ENCODE measurements around the gene TKFC.

The TKFC gene

DNA sequence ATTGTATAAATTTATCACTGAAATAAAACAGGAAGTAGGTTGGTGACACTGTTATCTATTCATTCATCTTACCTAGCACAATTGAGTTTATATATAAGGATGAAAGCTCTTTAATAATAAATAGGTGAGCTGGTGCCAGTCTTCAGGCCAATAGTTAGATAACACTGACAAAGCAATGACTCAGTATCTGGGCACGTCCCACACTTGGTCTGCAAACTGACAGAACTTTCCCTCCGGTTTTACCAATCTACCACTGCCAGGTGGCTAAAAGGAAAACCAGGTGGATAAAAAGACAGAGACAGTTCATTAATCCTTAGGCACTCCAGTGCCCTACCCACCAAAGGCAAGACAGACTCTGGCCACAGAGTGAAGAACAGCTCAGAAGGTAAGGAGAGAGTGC lies 17.8 kb upstream of the TKFC start:
- Histone ChIP-seq H4K20me1 (ENCODE audit: control insufficient read depth, insufficient read depth, low read depth, low read length) (no peaks in the 10 kb centered on the region), H3K36me3 (ENCODE audit: control insufficient read depth, low read length) (peaks cover 83% of the 10 kb centered on the region), H3F3A (ENCODE audit: control insufficient read depth, insufficient read depth) (no peaks in the 10 kb centered on the region), H3K9me2 (replicated peaks; ENCODE audit: control insufficient read depth, low read length) (no peaks in the 10 kb centered on the region), H3K9me3 (ENCODE audit: control insufficient read depth, insufficient read depth, low read length) (no peaks in the 10 kb centered on the region), H3K27me3 (ENCODE audit: control insufficient read depth, low read length) (no peaks in the 10 kb centered on the region), H3K4me2 (ENCODE audit: low read length) (no peak overlapping the region), H3K27ac (ENCODE audit: low read depth, low read length) (no peak overlapping the region), H3K4me3 (ENCODE audit: low read length) (no peak overlapping the region), H3K4me1 (ENCODE audit: control insufficient read depth, low read length) (no peaks in the 10 kb centered on the region), H3K79me2 (ENCODE audit: control insufficient read depth, low read length) (0 out of 2 replicates have a peak, but pooled peaks cover 2% of the 10 kb centered on the region)
- no peak for TF ChIP-seq EZH2phosphoT487 (IDR thresholded peaks at IDR 0.05; ENCODE audit: borderline replicate concordance, low read length)
- TF ChIP-seq, protein P1, sequence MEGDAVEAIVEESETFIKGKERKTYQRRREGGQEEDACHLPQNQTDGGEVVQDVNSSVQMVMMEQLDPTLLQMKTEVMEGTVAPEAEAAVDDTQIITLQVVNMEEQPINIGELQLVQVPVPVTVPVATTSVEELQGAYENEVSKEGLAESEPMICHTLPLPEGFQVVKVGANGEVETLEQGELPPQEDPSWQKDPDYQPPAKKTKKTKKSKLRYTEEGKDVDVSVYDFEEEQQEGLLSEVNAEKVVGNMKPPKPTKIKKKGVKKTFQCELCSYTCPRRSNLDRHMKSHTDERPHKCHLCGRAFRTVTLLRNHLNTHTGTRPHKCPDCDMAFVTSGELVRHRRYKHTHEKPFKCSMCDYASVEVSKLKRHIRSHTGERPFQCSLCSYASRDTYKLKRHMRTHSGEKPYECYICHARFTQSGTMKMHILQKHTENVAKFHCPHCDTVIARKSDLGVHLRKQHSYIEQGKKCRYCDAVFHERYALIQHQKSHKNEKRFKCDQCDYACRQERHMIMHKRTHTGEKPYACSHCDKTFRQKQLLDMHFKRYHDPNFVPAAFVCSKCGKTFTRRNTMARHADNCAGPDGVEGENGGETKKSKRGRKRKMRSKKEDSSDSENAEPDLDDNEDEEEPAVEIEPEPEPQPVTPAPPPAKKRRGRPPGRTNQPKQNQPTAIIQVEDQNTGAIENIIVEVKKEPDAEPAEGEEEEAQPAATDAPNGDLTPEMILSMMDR (IDR thresholded peaks at IDR 0.05; ENCODE audit: low read depth, low read length, poor library complexity, severe bottlenecking): no peak

DNA sequence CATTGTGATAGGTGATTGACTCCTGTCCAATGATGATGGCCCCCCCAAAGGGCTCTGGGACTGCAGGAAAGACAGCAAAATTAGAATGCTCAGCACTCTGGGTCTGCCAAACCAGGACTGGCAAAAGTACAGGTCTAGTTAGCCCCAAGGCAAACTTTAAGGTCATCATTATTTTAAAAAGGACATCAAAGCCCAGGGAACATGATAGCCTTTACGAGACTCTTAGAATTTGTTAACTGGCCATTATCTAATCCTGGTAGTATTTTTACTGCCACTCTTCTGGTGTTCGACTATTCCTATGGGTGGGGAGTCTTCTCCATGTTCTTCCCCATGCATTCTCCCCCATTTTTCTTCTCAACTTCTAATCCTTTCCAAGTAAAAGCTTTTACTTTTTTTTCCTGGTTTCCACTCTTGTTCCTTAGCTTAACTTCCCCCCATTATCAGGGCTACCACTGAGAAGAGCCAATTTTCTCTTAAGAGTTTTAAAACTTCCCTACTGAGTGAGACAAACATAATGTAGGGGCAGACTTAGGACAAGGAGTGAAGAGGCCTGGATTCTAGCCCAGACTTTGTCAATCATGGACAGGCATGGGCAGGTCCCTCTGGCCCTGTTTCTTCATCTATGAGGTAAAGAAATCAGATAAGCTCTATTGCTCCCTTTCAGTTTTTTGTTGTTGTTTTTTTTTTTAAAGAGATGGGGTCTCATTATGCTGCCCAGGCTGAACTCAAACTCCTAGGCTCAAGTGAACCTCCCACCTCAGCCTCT lies 7.2 kb upstream of the TKFC start:
- H4K20me1 ChIP-seq (ENCODE audit: control insufficient read depth, insufficient read depth, low read depth, low read length): peaks cover 8% of the 10 kb centered on the region; the same call in 1 of the 2 replicates
- H3K79me2 ChIP-seq (ENCODE audit: control insufficient read depth, low read length): peaks cover 55% of the 10 kb centered on the region
- H3F3A ChIP-seq (ENCODE audit: control insufficient read depth, insufficient read depth): no peaks in the 10 kb centered on the region
- no peak overlapping the region for H3K27ac ChIP-seq (ENCODE audit: low read depth, low read length)
- H3K9me2 ChIP-seq (replicated peaks; ENCODE audit: control insufficient read depth, low read length): no peaks in the 10 kb centered on the region
- H3K36me3 ChIP-seq (ENCODE audit: control insufficient read depth, low read length): peaks cover 94% of the 10 kb centered on the region
- no peak overlapping the region for H3K4me2 ChIP-seq (ENCODE audit: low read length)
- no peak overlapping the region for H3K4me3 ChIP-seq (ENCODE audit: low read length)
- H3K27me3 ChIP-seq (ENCODE audit: control insufficient read depth, low read length): no peaks in the 10 kb centered on the region
- no peaks in the 10 kb centered on the region for H3K9me3 ChIP-seq (ENCODE audit: control insufficient read depth, insufficient read depth, low read length)
- TF ChIP-seq EZH2phosphoT487 (IDR thresholded peaks at IDR 0.05; ENCODE audit: borderline replicate concordance, low read length): no peak
- TF ChIP-seq, protein P1 (IDR thresholded peaks at IDR 0.05; ENCODE audit: low read depth, low read length, poor library complexity, severe bottlenecking): no peak
- H3K4me1 ChIP-seq (ENCODE audit: control insufficient read depth, low read length): peaks cover under 1% of the 10 kb centered on the region

DNA sequence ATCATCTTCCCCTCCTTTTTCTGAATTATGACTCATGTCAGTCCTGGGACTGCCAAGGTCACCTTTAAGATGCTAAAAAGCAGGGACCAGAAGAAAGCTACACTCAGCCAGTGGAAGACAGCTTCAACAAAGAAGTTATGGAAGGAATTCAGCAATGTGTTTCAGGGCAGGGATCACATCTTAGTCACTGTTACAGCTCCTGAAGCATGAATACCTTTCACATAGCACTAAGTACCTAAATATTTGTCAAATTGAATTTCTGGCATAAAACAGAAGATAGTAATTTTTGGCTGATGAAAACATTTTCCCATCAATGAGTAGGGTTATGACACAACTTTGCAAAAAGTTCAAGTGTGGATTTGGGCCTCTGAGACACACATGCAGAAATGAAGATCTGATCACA lies 5.4 kb upstream of the TKFC start:
- Histone ChIP-seq H3K4me2 (ENCODE audit: low read length) (no peak overlapping the region), H3K9me3 (ENCODE audit: control insufficient read depth, insufficient read depth, low read length) (no peaks in the 10 kb centered on the region), H3K4me3 (ENCODE audit: low read length) (no peak overlapping the region), H3K79me2 (ENCODE audit: control insufficient read depth, low read length) (peaks cover 73% of the 10 kb centered on the region), H3K27me3 (ENCODE audit: control insufficient read depth, low read length) (no peaks in the 10 kb centered on the region), H3K4me1 (ENCODE audit: control insufficient read depth, low read length) (peaks cover 13% of the 10 kb centered on the region), H3K36me3 (ENCODE audit: control insufficient read depth, low read length) (peaks cover 89% of the 10 kb centered on the region), H3F3A (ENCODE audit: control insufficient read depth, insufficient read depth) (no peaks in the 10 kb centered on the region), H3K27ac (ENCODE audit: low read depth, low read length) (no peak overlapping the region), H4K20me1 (ENCODE audit: control insufficient read depth, insufficient read depth, low read depth, low read length) (peaks cover 15% of the 10 kb centered on the region), H3K9me2 (replicated peaks; ENCODE audit: control insufficient read depth, low read length) (no peaks in the 10 kb centered on the region)
- TF ChIP-seq EZH2phosphoT487 (IDR thresholded peaks at IDR 0.05; ENCODE audit: borderline replicate concordance, low read length): no peak
- TF ChIP-seq, protein P1 (IDR thresholded peaks at IDR 0.05; ENCODE audit: low read depth, low read length, poor library complexity, severe bottlenecking): no peak
